NCI-H2227 (cell line): ENCODE results near the gene BRD4.

Experiments used
- DNase-seq: peaks from one replicate; lab custom pipeline; 2025; ENCODE audit not compliant: unreplicated experiment; lab: John Stamatoyannopoulos, UW

BRD4 gene

DNA sequence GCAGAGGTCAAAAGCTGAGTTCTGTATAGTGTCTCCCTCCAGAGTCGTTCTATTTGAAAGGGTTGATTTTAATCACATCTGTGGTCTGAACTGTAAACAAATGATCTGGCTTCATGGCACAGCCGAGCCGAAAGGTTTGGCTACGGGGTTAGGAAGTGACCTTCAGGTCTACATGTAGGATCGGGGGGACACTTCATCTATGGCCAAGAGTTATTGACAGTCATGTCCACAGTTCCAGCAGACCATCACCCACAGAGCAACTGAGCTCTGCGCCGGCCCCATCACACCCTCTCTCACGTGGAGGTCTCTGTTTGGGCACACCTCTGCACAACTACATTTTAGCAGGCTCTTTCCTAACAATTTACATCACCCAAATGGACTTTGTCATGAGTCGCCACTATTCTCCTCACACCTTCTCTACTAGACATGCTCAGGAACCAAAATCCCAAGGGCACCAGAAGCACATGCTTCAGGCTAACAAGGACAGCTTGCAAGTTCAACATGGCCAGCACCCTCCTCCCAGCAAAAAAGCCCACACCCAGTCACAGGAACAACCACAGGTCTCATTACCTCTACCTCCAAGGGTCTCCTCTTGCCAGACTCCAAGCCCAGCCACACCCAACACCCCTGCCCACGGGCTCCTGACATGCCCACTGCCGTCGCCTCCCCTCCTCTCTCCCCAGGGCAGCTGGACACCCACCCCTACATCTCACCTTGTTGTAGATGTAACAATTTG is 64.0 kb downstream of the BRD4 start:
- DNase-seq: no peak

DNA sequence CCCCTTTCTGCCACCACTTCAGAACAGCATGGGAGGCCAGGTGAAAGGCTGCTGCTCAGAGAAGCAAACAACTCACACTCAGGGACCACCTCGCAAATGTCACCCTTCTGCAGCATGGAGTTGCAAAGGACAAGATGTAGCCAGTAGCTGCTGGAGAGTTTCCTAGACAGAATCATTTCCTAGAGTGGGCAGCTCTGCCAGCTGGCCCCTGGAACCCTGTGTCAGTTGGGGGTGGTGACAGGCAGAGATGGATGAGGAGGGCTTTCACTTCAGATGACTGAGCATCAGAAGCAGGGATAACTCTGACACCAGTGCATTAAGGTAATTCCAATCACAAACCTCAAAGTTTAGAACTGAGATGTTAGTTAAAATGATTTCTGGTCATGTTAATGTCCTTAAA is 65.7 kb downstream of the BRD4 start:
- no peak for DNase-seq

DNA sequence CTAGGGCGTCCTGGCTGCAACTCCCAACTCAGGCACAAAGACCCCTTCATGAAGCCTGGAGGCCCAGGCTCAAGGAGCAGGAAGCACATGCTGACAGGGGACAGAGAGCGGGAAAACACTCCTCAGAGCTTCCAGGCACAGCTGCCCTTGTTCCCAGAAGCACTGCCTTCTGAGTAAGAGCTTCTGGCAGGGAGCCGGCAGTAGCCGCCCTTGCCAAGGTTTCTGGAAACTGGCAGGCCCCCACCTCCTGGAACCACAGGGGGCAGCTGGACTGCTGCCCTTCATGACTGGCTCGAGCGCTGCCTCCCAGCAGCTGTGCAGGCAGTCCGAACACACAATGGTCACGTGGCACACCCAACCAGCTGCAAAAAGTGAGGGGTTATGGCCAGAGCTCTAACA is 66.5 kb downstream of the BRD4 start:
- DNase-seq: peak; percentile 21

DNA sequence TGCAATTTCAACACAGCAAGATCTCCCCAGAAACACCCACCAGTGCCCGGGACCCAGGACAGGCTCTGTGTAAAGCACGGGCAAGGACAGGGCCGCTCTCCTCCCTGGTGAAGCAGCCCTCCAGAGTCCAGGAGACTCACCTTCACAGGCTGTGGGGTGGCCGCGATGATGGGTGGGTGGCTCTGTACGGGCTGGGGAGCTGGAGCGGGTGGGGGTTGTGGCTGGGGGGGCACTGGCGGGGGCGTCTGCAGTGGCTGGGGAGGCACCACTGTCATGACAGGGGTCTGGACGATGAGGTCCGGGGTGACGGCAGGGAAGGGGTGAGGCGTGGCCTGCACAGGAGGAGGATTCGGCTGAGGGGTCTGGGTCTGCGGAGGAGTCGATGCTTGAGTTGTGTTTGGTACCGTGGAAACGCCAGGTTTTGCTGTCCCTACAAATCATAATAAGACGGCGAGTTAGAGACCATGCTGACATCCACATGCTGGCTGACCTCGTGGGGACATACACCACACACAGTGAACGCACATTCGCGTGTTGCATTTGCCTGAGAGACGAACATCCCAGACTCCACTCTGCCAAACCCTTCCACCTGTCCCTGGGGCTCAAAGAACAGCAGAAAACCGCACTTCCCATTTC is 67.0 kb downstream of the BRD4 start:
- no peak for DNase-seq

DNA sequence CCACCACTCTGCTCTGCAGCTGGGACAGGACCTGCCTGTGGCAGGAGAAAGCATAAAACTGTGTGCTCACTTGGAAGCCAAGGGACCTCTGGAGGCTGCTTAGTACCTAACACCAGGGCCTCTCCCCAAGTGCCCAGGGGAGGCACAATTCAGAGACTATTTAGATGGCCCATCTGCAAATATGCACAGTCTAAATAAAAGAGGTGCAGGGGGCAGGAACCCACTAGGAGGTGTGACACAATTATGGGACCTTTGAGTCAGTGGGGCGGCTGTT is 67.5 kb downstream of the BRD4 start:
- DNase-seq: no peak

DNA sequence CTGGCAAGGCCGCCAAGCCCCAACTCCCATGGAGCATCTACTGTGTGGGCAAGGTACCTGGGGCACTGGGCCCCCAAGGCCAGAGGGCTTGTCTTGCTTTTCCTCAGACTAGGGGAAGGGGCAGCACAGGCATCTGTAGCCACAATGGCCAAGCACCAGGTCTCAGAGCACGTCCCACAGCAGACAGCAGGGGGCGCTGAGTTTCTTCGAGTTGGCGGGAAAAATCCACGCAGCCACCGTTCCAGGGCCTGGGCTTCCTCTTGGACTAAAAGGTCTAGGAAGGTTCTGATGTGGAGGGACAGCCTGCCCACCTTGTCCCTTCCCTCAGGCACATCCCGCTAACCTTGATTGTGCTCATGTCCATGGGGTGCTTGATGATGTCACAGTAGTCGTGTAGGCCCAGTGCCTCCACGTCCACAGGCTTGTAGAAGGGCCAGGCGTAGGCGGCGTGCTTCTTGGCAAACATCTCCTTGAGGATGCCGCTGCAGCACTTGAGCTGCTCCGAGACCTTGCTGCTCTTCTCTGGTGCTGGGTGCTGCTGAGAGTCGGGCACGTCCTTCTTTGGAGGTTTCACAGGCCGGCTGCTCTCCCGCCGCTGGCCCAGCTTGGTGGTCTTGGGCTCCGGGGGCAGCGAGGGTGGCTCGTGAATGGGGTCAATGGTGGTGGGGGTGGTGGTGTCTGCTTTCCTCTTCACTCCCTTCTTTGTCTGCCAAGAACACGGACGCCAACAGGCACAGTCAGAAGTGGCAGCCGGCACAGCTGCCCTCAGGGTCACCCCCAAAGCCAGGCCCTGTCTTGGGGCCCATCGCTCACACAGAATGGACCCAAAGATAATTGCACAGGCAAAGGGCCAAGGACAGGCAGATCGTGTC is 68.0 kb downstream of the BRD4 start:
- peak; percentile 60 for DNase-seq

DNA sequence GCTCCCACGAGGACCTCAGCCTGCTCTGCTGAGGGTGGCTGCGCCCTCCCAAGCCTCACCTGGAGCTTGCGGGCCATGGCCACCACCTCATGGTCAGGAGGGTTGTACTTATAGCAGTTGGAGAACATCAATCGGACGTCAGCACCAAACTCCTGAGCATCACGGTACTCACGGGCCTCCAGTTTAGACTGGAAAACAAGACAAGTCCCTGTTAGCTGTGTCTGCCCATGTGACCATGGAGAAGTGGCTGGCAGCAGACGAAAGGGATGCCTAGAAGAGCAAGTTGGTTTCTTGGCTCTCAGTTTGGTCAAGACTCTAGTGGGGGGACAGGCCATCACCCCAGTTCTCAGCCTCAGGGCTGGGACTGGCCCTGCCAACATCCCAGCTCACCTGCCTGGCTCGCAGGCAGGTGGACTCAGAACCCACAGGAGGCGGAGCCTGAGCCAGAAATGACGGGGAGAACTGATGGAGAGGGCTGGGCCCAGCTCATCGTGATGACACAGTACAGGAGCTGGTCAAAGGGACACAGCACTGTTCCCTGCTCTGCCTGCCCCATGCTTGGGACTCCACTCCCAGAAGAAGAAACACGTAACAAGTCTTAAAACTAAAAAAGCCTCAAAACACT is 68.9 kb downstream of the BRD4 start:
- no peak for DNase-seq

DNA sequence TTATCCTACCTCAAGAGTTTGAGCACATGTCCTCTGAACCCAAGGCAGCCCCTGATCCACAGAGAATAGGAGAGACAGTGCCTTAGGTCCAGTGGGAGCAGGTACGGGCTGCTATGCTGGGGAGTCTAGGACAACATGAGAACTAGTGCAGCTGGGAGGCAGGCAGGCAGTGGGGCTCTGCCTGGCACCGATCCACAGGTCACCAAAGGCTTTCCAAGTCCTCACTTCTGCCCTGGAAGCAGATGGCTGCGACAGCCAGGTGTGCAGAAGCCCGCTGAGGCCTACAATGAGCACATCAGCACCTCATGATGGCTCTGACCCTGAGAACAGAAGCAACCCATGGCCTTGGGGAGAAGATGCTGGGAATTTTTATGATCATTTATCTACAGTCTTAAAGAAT is 70.3 kb downstream of the BRD4 start:
- no peak for DNase-seq

DNA sequence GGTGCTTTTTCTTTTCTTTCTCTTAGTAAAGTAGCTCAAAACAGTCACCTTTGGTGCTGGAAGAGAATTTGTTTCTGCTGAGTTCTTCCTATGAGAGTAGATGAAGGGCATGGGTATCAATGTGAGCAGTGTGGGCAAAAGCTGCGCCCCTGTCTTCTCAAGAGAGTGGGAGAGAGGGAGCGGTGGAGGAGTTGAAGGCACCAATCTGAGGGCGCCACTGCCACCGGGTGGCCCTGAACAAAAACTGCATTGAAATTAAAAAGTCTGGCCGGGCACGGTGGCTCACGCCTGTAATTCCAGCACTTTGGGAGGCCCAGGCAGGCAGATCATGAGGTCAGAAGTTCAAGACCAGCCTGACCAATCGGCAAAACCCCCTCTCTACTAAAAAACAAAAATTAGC is 71.4 kb downstream of the BRD4 start:
- DNase-seq: no peak

DNA sequence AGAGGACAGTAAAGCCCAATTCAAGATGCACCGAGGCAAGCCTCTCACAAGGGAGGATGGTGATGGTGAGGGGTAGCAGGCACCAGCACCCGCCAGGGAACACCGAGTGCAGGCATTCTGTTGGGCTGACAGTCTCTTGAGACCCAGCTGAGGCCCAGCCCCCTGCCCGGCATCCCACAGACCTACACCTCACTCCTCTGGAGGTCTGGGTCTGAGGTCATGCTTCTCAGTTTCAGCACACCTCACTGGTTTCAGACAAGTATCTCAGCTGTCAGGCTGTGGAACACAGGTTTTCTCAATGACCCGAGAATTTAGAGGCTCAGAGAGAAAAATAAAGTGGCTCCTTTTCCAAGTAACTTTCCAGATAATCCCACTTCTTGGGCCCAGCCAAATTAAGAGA is 72.4 kb downstream of the BRD4 start:
- DNase-seq: no peak

DNA sequence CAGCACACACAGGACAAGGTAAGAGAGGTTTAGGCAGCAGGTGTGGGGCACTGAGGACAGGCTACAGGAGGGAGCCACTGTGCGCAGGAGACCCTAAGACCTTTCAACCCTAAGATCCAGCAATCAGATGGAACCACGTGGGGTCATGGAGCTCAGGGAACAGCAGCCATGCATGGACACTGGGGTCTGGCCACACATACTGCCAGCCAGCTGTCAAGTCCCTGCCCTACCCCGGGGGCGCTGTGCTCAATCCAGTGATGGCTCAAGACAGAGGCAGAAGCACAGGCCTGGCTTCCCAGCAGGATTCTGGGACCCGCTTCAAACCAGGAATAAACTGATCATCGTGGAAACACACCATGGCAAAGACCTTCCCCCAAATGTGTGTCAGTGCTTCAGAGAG is 74.6 kb downstream of the BRD4 start:
- no peak for DNase-seq

DNA sequence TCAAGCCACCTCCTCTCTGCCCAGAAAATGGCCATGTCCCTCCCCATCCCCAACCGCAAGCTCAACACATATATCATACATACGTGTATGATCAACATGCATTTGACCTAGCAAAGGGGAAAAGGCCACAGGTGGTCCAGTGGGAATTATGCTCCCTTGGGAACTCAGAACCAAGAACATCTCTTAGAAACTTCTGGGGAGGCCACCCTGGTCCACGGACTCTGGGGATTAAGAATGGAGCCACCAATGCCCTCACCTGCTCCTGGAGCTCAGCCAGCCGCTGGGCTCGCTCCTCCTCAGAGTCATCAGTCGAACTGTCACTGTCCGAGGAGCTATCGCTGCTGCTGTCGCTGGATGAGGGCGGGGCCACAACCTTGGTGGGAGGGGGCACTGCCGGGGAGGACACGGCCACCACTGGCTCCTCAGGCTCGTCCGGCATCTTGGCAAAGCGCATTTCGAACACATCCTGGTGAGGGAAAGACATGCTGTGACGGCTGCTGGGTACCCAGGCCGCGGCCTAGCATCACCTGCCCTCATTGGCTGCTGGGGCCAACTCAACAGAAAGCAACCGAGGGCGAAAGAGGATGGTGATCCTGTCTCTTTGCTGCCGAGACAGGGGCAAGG is 75.5 kb downstream of the BRD4 start:
- DNase-seq: no peak

DNA sequence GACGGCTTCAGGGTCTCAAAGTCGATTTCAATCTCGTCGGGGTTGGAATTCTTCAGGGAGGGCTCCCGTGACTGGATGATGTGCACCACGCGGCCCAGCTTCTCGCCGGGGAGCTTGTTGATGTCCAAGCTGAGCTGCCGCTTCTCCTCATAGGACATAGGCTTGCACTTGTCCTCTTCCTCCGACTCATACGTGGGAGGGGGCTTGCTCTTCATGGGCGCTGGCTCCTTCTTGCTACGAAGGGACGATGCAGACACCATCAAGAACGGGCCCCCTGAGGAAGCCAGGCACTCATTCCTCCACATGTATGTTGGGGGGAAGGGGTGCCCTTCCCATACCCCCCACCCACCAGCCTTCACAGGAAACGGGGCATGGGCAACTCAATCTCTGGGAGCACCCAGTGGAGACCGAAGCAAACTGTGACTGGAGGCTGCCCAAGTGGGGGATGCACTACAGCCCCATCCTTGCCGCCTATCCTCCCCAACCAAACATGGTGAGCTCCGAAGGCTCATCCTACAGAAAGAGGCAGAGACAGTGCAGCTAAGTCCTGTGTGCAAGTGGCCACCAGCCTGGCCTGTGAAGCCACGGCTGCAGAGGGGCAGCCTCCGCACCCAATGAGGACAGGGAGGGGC is 76.9 kb downstream of the BRD4 start:
- DNase-seq: no peak

DNA sequence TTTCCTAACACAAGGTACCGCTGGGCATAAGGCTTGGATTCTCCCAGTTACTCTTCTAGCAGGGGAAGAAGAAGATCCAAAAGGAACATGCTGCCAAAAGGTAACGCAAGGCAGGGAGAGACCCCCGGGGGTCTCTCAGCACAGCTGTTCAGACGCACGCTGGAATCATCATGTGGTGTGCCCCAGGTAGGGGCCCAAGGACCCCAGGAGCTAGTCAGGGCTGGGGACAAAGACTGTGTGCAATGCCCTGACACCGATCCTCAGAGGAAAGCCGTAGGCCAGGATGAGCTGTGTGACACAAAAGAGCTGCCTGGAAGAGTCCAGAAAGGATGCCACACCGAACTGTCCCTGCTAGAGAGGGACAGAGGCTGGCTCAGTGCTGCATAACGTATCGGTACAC is 77.8 kb downstream of the BRD4 start:
- DNase-seq: no peak

DNA sequence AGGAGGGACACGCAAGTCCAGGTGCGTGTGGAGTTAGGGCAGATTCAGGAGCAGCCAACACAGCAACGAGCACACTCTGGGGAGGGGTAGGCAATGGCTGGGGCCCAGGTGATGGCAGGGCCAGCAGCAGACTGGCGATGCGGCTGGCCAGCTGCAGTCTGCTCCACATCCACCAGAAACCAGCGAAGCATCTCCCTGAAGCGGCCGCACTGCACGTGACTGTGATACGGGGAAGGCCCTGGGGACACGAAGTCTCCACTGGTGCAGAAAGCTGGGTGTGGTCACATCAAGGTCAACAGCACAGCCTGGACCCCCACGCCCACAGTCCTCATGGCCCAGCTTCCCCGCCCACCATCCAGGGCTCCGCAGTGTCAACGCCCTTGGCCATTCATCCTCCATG is 78.8 kb downstream of the BRD4 start:
- no peak for DNase-seq

DNA sequence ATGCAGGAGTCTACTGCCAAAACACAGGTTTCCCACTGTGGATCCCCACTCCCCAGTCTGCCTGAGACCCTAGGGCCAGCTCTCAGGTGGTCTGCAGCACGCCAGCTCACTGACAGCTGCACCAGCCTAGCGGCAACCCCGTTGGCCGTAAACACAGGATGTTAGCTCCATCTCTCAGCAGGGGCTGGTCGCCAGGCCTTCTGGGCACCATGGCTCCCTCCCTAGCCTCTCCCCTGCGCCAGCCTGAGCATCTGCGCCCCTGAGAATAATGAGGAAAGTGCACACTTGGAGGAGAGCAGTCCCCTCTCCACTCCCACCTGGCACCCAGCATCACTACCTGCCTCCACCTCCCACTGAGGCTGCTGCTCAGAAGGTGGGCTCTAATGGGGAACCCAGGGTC is 79.3 kb downstream of the BRD4 start:
- no peak for DNase-seq

DNA sequence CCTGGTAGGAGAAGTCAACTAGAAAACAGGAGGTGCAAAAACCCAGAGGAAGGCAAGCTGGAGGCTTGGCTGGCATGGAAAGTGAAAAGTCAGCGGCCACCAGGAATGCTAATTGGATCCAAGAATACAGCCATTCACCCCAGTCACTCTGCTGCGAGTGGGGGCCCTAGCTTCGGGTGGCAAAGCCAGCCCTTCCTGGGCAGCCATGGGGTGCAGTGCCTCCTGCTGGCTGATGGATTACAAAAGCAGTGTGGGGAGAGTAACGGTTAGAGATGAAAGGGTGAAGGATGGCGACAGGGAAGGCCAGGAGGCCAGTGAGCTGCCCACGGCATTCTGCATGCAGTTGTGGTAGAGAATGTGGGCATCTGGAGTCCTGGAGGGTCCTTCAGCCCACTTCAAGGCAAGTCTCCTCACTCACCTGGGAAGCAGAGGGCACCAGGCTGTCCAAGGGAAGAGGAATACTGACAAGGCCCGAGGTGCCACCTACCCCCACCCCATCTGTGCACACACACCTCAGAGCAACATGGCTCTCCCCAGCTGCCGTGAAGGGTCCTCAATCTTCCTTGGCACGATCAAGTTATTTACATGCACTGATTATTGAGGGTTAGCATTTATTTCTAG is 79.8 kb downstream of the BRD4 start:
- no peak for DNase-seq

DNA sequence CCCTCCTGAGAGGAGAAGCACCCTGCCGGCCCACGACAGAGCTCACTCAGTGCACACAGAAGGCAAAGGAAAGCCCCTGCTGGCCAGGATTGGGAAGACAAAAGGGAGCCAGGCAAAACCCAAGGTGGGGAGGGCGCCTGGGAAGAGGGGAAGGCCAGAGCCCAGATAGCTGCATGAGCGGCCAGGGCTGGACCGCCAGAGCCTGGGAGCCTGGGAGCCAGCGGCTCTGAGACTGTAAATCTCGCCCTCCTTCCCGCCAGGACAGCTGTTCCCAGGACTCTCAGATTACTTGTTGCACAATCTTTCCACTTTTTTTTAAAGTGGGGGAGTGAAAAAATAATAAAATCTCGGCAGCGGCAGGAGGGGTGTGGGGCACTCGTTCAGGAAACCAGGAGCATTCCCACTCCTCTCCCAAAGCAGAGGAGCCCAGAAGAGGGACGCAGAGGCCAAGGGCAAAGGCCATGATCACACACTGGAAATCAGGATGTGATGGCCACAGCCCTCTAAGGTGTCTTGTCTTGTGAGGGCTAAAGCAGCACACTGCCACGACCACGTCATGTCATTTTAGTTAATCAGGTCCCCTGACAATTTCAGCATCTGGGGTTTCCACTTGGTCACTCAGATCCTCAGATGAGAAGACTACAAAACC is 80.5 kb downstream of the BRD4 start:
- DNase-seq: peak; percentile 37

DNA sequence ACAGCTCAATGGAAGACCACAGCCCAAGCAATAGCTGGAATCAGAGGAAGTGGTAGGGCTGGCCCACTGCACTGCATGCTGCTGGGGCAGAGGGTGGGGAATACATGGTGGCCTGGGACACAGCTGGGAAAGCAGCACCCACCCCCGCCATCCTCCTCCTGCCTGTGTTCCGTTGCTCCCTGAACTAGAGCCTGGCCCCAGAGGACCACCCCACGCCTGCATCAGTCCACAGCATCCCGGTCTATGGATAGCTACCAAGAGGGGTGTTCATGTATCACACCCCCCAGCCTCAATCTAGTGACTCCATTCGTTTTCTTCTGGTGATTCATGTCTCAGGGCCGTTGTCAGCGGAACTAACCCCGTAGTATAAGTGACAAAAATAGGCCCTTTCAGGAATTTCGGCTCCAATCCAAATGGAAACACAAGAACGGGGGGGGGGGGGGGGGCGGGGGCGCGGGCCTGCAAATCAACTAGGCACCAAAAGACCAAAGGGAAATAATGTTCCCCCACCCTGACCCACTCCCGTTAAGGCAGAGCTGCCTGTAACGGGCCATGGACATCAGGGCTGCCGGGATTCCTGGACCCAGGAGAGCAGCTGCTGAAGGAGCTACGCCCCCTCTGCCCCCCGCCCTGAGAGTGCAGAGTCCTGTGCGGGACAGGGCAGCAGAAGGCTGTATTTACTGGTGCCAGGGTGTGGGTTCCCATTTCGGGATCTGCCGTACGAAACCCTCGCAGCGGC is 81.2 kb downstream of the BRD4 start:
- DNase-seq: no peak
